ENCODE data around the gene SERPINA3. TPM values are rescaled to one million over a fixed set of nuclear protein-coding genes. Genes with fewer than 3 reads are reported as not detected.
A peak's percentile ranks its signal among the peaks of the same experiment; 100 is the strongest.
"Not testable (repeated sequence)": the region's sequence is repeated elsewhere in the genome, so short reads cannot be mapped to it uniquely, and the experiment has no call there.

The SERPINA3 gene
- total and polyA plus RNA-seq, 12 donors = 1.0 to 408 (median 13.4) TPM

DNA sequence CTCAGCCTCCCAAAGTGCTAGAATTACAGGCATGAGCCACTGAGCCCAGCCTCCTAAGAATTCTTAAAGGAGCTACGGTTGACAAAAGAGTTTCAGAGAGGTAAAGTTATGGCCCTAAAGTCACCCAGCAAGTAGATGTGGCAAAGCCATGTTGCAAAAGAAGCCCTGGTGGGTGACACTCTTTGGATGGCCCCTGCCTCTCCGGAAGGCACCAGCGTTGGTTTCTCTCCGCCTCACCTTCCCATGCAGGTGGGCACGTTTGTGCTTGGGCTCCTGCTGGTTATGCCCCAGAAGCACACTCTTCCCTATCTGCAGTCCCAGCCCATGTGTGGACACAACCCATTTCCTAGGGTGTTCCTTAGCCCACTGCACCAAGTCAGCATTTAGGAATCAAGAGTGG, 9.5 kb upstream of the SERPINA3 start:
- Histone ChIP-seq H3K36me3 (no peaks in the 10 kb centered on the region), H3K27me3 (no peaks in the 10 kb centered on the region), H3K9me3 (no peaks in the 10 kb centered on the region), H3K4me1 (peaks cover 4 to 45% (median 29%) of the 10 kb centered on the region in 9 donors), H3K4me3 (no peak overlapping the region), H3K27ac (peak overlapping the region in 6 of 10 donors; percentile 15 to 76 (median 62))
- 80 to 92% methylated on average over 5 of the region's 5 CpGs for WGBS, 2 donors
- ATAC-seq (no peak), DNase-seq (no peak)
- TF ChIP-seq, protein P1, sequence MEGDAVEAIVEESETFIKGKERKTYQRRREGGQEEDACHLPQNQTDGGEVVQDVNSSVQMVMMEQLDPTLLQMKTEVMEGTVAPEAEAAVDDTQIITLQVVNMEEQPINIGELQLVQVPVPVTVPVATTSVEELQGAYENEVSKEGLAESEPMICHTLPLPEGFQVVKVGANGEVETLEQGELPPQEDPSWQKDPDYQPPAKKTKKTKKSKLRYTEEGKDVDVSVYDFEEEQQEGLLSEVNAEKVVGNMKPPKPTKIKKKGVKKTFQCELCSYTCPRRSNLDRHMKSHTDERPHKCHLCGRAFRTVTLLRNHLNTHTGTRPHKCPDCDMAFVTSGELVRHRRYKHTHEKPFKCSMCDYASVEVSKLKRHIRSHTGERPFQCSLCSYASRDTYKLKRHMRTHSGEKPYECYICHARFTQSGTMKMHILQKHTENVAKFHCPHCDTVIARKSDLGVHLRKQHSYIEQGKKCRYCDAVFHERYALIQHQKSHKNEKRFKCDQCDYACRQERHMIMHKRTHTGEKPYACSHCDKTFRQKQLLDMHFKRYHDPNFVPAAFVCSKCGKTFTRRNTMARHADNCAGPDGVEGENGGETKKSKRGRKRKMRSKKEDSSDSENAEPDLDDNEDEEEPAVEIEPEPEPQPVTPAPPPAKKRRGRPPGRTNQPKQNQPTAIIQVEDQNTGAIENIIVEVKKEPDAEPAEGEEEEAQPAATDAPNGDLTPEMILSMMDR (IDR thresholded peaks at IDR 0.05) = no peak
- intact Hi-C loops (cut with DNase I) = no loop called here

DNA sequence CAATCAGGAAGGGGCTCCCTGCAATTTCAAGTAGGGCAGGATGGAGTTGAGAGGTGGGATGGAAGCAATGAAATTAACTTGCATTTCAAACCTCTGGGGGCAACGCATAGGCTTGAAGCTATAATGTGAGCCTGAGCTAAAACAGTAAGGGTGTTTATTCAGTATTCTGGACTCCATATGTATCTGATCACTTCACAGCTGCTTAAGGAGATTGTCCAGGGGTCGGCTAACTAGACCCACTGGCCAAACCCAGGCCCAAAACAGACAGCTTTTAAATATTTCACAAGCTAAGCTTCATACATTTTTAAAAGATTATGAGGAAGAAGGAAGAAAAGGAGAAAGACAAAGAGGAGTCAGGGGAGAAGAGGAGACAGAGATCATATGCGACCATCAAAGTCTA, 6.8 kb upstream of the SERPINA3 start:
- no peaks in the 10 kb centered on the region for H3K36me3 ChIP-seq
- intact Hi-C loops (cut with DNase I) = no loop called here
- ATAC-seq = no peak
- H3K27ac ChIP-seq = peak overlapping the region in 1 of 10 donors; percentile 52
- peaks cover 0 to 6% (median 0%) of the 10 kb centered on the region in 11 donors for H3K9me3 ChIP-seq
- peaks cover 0 to 27% (median 13%) of the 10 kb centered on the region in 9 donors for H3K4me1 ChIP-seq
- WGBS, 2 donors = 60 to 70% methylated on average over 3 of the region's 3 CpGs
- no peak for DNase-seq
- TF ChIP-seq, protein P1 (IDR thresholded peaks at IDR 0.05) = no peak
- H3K27me3 ChIP-seq = no peaks in the 10 kb centered on the region
- H3K4me3 ChIP-seq = no peak overlapping the region

DNA sequence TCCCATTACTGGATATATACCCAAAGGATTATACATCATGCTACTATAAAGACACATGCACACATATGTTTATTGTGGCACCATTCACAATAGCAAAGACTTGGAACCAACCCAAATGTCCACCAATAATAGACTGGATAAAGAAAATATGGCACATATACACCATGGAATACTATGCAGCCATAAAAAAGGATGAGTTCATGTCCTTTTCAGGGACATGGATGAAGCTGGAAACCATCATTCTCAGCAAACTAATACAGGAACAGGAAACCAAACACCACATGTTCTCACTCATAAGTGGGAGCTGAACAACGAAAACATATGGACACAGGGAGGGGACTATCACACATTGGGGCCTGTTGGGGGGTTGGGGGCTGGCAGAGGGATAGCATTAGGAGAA, 3.2 kb upstream of the SERPINA3 start:
- H3K36me3 ChIP-seq; ATAC-seq; H3K27ac ChIP-seq; DNase-seq; intact Hi-C loops (cut with DNase I); H3K4me3 ChIP-seq; H3K9me3 ChIP-seq; H3K27me3 ChIP-seq: not testable (repeated sequence)
- H3K4me1 ChIP-seq = peaks cover 0 to 14% (median 5%) of the 10 kb centered on the region in 9 donors
- WGBS, 2 donors = 69 to 73% methylated on average over 1 of the region's 1 CpG

DNA sequence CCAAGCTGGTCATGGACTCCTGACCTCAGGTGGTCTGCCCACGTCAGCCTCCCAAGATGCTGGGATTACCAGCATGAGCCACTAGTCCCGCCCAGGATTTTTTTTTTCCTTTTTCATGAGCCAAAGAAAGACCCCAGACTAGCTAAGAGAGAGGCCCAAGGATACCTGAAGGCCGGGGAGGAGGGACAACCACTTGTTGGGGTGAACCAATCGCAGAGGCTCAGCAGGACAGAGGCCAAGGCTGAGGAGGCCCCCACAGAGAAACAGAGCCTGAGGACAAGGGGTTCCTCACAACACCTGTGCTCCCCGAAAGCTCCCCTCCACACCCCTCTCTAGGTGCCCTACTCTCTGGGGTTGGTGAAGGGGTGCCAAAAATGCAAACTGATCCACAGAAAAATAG, 1.0 kb upstream of the SERPINA3 start:
- intact Hi-C loops (cut with DNase I) = no loop called here
- TF ChIP-seq, protein P1 (IDR thresholded peaks at IDR 0.05) = no peak
- DNase-seq = no peak
- 80 to 85% methylated on average over 5 of the region's 5 CpGs for WGBS, 2 donors
- no peak for ATAC-seq
- Histone ChIP-seq H3K4me3 (no peak overlapping the region), H3K36me3 (no peaks in the 10 kb centered on the region), H3K9me3 (peaks cover 0 to 6% (median 0%) of the 10 kb centered on the region in 11 donors), H3K27me3 (no peaks in the 10 kb centered on the region), H3K4me1 (peaks cover 0 to 11% (median 4%) of the 10 kb centered on the region in 9 donors), H3K27ac (peak overlapping the region in 1 of 10 donors; percentile 63)

All from heart right ventricle (tissue), 16 donors.